ENCODE results near the gene OR14A2.
"Not testable (repeated sequence)": the region's sequence is repeated elsewhere in the genome, so short reads cannot be mapped to it uniquely, and the experiment has no call there.

OR14A2 gene

GRCh38 chr1:247742215-247742760, 5.7 kb downstream of the OR14A2 start:
- not testable (repeated sequence) for H2AK5ac ChIP-seq (ENCODE audit: low read length, severe bottlenecking); H3K4me1 ChIP-seq (ENCODE audit: control insufficient read depth, insufficient read depth, low read depth, low read length); H4K8ac ChIP-seq (ENCODE audit: low read length); H2BK15ac ChIP-seq (ENCODE audit: low read depth, poor library complexity, severe bottlenecking); H3K23ac ChIP-seq (ENCODE audit: low read length in 2 of 2); H3K4me2 ChIP-seq (ENCODE audit: low read length, poor library complexity, severe bottlenecking); H4K91ac ChIP-seq (ENCODE audit: low read length); H2BK12ac ChIP-seq (ENCODE audit: low read length in 2 of 2); H3K36me3 ChIP-seq (ENCODE audit: control insufficient read depth in 1 of 2, insufficient read depth in 2 of 2, low read depth in 1 of 2, low read length in 2 of 2); H3K79me1 ChIP-seq (replicated peaks; ENCODE audit: low read length, poor library complexity, severe bottlenecking); H3K27ac ChIP-seq (ENCODE audit: low read length, poor library complexity, severe bottlenecking); H2AFZ ChIP-seq (ENCODE audit: low read depth, low read length); H3K4me3 ChIP-seq (ENCODE audit: insufficient read depth in 1 of 2, low read depth in 1 of 2, low read length in 2 of 2); H3K18ac ChIP-seq (ENCODE audit: low read depth in 1 of 2, low read length in 2 of 2); H3K4ac ChIP-seq (ENCODE audit: low read depth in 1 of 2, low read length in 2 of 2); H2BK120ac ChIP-seq (ENCODE audit: low read depth, low read length); H3K9ac ChIP-seq (ENCODE audit: low read length); H3K27me3 ChIP-seq (ENCODE audit: control insufficient read depth in 1 of 2, insufficient read depth in 1 of 2, low read length in 2 of 2); H2BK5ac ChIP-seq (ENCODE audit: low read depth, low read length, poor library complexity, severe bottlenecking); H3K14ac ChIP-seq (ENCODE audit: low read length in 2 of 2)
- peaks cover 48% of the 10 kb centered on the region for H3K9me3 ChIP-seq (ENCODE audit: control insufficient read depth, low read length)
- no CpG with 5 or more reads among the region's 3 CpGs for WGBS
- peak; percentile 81 for DNase-seq

DNA sequence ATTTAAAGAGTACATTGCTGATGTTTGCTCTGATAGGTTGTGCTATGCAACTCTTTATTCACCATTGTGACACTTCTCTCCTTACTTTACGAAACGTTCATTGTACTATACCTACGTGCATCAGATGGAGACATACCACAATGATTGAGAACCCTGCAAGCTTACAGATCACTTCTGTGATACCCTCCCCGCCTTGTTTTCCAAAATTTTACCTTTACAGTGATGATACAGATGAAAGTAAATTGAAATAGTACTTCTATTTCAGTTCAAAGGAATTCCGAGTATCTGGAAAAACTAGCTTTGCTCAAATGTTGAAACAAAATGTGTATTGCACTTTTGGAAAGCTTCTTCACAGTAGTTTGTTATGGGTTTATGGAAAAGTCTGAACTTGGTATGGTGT, 6.2 kb downstream of the OR14A2 start:
- peak overlapping the region in 1 of 2 experiments; percentile 9 for H3K4me3 ChIP-seq (ENCODE audit: insufficient read depth in 1 of 2, low read depth in 1 of 2, low read length in 2 of 2)
- no peak overlapping the region for H3K9ac ChIP-seq (ENCODE audit: low read length)
- H3K14ac ChIP-seq (ENCODE audit: low read length in 2 of 2) = no peak overlapping the region
- peaks cover 2% of the 10 kb centered on the region for H3K4me1 ChIP-seq (ENCODE audit: control insufficient read depth, insufficient read depth, low read depth, low read length)
- no peak overlapping the region for H4K8ac ChIP-seq (ENCODE audit: low read length)
- H2BK5ac ChIP-seq (ENCODE audit: low read depth, low read length, poor library complexity, severe bottlenecking) = no peak overlapping the region
- H3K36me3 ChIP-seq (ENCODE audit: control insufficient read depth in 1 of 2, insufficient read depth in 2 of 2, low read depth in 1 of 2, low read length in 2 of 2) = no peaks in the 10 kb centered on the region
- H2BK15ac ChIP-seq (ENCODE audit: low read depth, poor library complexity, severe bottlenecking) = no peak overlapping the region
- no peak overlapping the region for H3K23ac ChIP-seq (ENCODE audit: low read length in 2 of 2)
- peaks cover 50% of the 10 kb centered on the region for H3K9me3 ChIP-seq (ENCODE audit: control insufficient read depth, low read length)
- no peak overlapping the region for H3K18ac ChIP-seq (ENCODE audit: low read depth in 1 of 2, low read length in 2 of 2)
- H2BK12ac ChIP-seq (ENCODE audit: low read length in 2 of 2) = no peak overlapping the region
- no peak overlapping the region for H3K4me2 ChIP-seq (ENCODE audit: low read length, poor library complexity, severe bottlenecking)
- H2AFZ ChIP-seq (ENCODE audit: low read depth, low read length) = no peak overlapping the region
- no peak overlapping the region for H3K4ac ChIP-seq (ENCODE audit: low read depth in 1 of 2, low read length in 2 of 2)
- no peak overlapping the region for H2AK5ac ChIP-seq (ENCODE audit: low read length, severe bottlenecking)
- no peak for DNase-seq
- no peaks in the 10 kb centered on the region for H3K79me1 ChIP-seq (replicated peaks; ENCODE audit: low read length, poor library complexity, severe bottlenecking)
- H4K91ac ChIP-seq (ENCODE audit: low read length) = no peak overlapping the region
- peak overlapping the region; percentile 51 for H3K27ac ChIP-seq (ENCODE audit: low read length, poor library complexity, severe bottlenecking)
- 92% methylated on average over 4 of the region's 5 CpGs for WGBS
- H3K27me3 ChIP-seq (ENCODE audit: control insufficient read depth in 1 of 2, insufficient read depth in 1 of 2, low read length in 2 of 2) = no peaks in the 10 kb centered on the region
- no peak overlapping the region for H2BK120ac ChIP-seq (ENCODE audit: low read depth, low read length)

GRCh38 chr1:247740721-247741120, 7.2 kb downstream of the OR14A2 start:
- no peak overlapping the region for H3K27ac ChIP-seq (ENCODE audit: low read length, poor library complexity, severe bottlenecking)
- H2BK120ac ChIP-seq (ENCODE audit: low read depth, low read length) = no peak overlapping the region
- 70% methylated on average over 2 of the region's 2 CpGs for WGBS
- no peak overlapping the region for H4K91ac ChIP-seq (ENCODE audit: low read length)
- H3K36me3 ChIP-seq (ENCODE audit: control insufficient read depth in 1 of 2, insufficient read depth in 2 of 2, low read depth in 1 of 2, low read length in 2 of 2) = no peaks in the 10 kb centered on the region
- H3K4me2 ChIP-seq (ENCODE audit: low read length, poor library complexity, severe bottlenecking) = no peak overlapping the region
- H3K4me3 ChIP-seq (ENCODE audit: insufficient read depth in 1 of 2, low read depth in 1 of 2, low read length in 2 of 2) = no peak overlapping the region
- H3K4ac ChIP-seq (ENCODE audit: low read depth in 1 of 2, low read length in 2 of 2) = no peak overlapping the region
- DNase-seq = peak; percentile 3
- H3K79me1 ChIP-seq (replicated peaks; ENCODE audit: low read length, poor library complexity, severe bottlenecking) = no peaks in the 10 kb centered on the region
- no peak overlapping the region for H2BK15ac ChIP-seq (ENCODE audit: low read depth, poor library complexity, severe bottlenecking)
- no peak overlapping the region for H2BK12ac ChIP-seq (ENCODE audit: low read length in 2 of 2)
- H3K23ac ChIP-seq (ENCODE audit: low read length in 2 of 2) = no peak overlapping the region
- H3K4me1 ChIP-seq (ENCODE audit: control insufficient read depth, insufficient read depth, low read depth, low read length) = peaks cover 2% of the 10 kb centered on the region
- H3K27me3 ChIP-seq (ENCODE audit: control insufficient read depth in 1 of 2, insufficient read depth in 1 of 2, low read length in 2 of 2) = no peaks in the 10 kb centered on the region
- H3K18ac ChIP-seq (ENCODE audit: low read depth in 1 of 2, low read length in 2 of 2) = no peak overlapping the region
- H2AK5ac ChIP-seq (ENCODE audit: low read length, severe bottlenecking) = no peak overlapping the region
- no peak overlapping the region for H3K9ac ChIP-seq (ENCODE audit: low read length)
- peaks cover 54% of the 10 kb centered on the region for H3K9me3 ChIP-seq (ENCODE audit: control insufficient read depth, low read length)
- H2BK5ac ChIP-seq (ENCODE audit: low read depth, low read length, poor library complexity, severe bottlenecking) = no peak overlapping the region
- no peak overlapping the region for H2AFZ ChIP-seq (ENCODE audit: low read depth, low read length)
- H3K14ac ChIP-seq (ENCODE audit: low read length in 2 of 2) = no peak overlapping the region
- no peak overlapping the region for H4K8ac ChIP-seq (ENCODE audit: low read length)

DNA sequence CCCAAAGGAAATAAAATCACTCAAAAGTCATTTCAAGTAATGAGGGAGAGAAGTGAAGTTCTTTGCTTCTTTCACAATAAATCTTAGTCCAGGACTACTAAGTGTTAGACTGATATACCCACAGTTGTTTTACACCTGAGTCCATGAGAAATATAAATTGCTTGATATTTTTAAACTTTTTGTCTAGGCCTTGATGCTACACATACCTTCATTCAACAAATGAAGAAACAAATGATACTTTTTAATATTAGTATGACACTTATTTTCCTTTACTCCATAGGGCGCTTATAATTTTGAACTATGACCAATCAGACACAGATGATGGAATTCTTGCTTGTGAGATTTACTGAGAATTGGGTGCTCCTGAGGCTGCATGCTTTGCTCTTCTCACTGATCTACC, 9.6 kb downstream of the OR14A2 start, which contains the start of gene OR14K1:
OR14K1 (plus strand) TSS at position 301 of the 400 bp plus-strand sequence; CDS start at position 301, 0 bp downstream.
- no peak within 1 kb of the TSS for H3K4me3 ChIP-seq (ENCODE audit: insufficient read depth in 1 of 2, low read depth in 1 of 2, low read length in 2 of 2)
- H2BK12ac ChIP-seq (ENCODE audit: low read length in 2 of 2) = no peak within 1 kb of the TSS
- whole genome bisulfite sequencing = 82% methylated on average over 1 of the region's 1 CpG

More for the DNA sequence above, 9.6 kb downstream of the OR14A2 start, which contains the start of gene OR14K1:
- peaks cover 2% of the 10 kb centered on the region for H3K4me1 ChIP-seq (ENCODE audit: control insufficient read depth, insufficient read depth, low read depth, low read length)
- no peak within 1 kb of the TSS for H2BK120ac ChIP-seq (ENCODE audit: low read depth, low read length)
- no peaks in the 10 kb centered on the region for H3K36me3 ChIP-seq (ENCODE audit: control insufficient read depth in 1 of 2, insufficient read depth in 2 of 2, low read depth in 1 of 2, low read length in 2 of 2)
- no peak within 1 kb of the TSS for H3K4ac ChIP-seq (ENCODE audit: low read depth in 1 of 2, low read length in 2 of 2)
- H3K79me1 ChIP-seq (replicated peaks; ENCODE audit: low read length, poor library complexity, severe bottlenecking) = no peaks in the 10 kb centered on the region
- peak within 1 kb of the TSS; percentile 59 for H2AK5ac ChIP-seq (ENCODE audit: low read length, severe bottlenecking)
- no peak within 1 kb of the TSS for H2BK5ac ChIP-seq (ENCODE audit: low read depth, low read length, poor library complexity, severe bottlenecking)
- no peak within 1 kb of the TSS for H3K4me2 ChIP-seq (ENCODE audit: low read length, poor library complexity, severe bottlenecking)
- H3K9me3 ChIP-seq (ENCODE audit: control insufficient read depth, low read length) = peaks cover 51% of the 10 kb centered on the region
- no peak within 1 kb of the TSS for H4K91ac ChIP-seq (ENCODE audit: low read length)
- H3K9ac ChIP-seq (ENCODE audit: low read length) = no peak within 1 kb of the TSS
- H2AFZ ChIP-seq (ENCODE audit: low read depth, low read length) = no peak within 1 kb of the TSS
- no peak within 1 kb of the TSS for H3K27ac ChIP-seq (ENCODE audit: low read length, poor library complexity, severe bottlenecking)
- H3K23ac ChIP-seq (ENCODE audit: low read length in 2 of 2) = no peak within 1 kb of the TSS
- H2BK15ac ChIP-seq (ENCODE audit: low read depth, poor library complexity, severe bottlenecking) = no peak within 1 kb of the TSS
- no peak for DNase-seq
- H3K18ac ChIP-seq (ENCODE audit: low read depth in 1 of 2, low read length in 2 of 2) = no peak within 1 kb of the TSS
- H3K27me3 ChIP-seq (ENCODE audit: control insufficient read depth in 1 of 2, insufficient read depth in 1 of 2, low read length in 2 of 2) = no peaks in the 10 kb centered on the region
- H4K8ac ChIP-seq (ENCODE audit: low read length) = no peak within 1 kb of the TSS
- H3K14ac ChIP-seq (ENCODE audit: low read length in 2 of 2) = no peak within 1 kb of the TSS
